CD4-positive, alpha-beta T cell treated with Interleukin-6 at 100 ng/mL for 8 hours (primary cell): ENCODE measurements around the gene GNG13.
"Not testable (repeated sequence)": the region's sequence is repeated elsewhere in the genome, so short reads cannot be mapped to it uniquely, and the experiment has no call there.

Source experiments
- DNase-seq: peaks from one replicate; pipeline ENCODE4 v3.0.0-alpha.2; 2020; ENCODE audit warnings: mixed read lengths, low spot score

The GNG13 gene

GRCh38 chr16:831571-832413, 31.3 kb upstream of the GNG13 start:
- no peak for DNase-seq

GRCh38 chr16:830871-831570, 30.5 kb upstream of the GNG13 start:
- DNase-seq: no peak

GRCh38 chr16:830107-830870, 29.8 kb upstream of the GNG13 start:
- no peak for DNase-seq

- DNase-seq: no peak
Measured at GRCh38 chr16:828891-829290, 28.4 kb upstream of the GNG13 start.

GRCh38 chr16:827513-827912, 27.0 kb upstream of the GNG13 start:
- DNase-seq: no peak

GRCh38 chr16:825341-826061, 25.0 kb upstream of the GNG13 start:
- DNase-seq: no peak

- no peak for DNase-seq
Measured at GRCh38 chr16:824601-825000, 24.1 kb upstream of the GNG13 start.

- no peak for DNase-seq
Measured at GRCh38 chr16:824194-824593, 23.7 kb upstream of the GNG13 start.

- DNase-seq: no peak
Measured at GRCh38 chr16:822909-823297, 22.4 kb upstream of the GNG13 start.

GRCh38 chr16:822174-822908, 21.8 kb upstream of the GNG13 start:
- DNase-seq: no peak

GRCh38 chr16:821751-822150, 21.2 kb upstream of the GNG13 start:
- no peak for DNase-seq

GRCh38 chr16:820748-821147, 20.2 kb upstream of the GNG13 start:
- no peak for DNase-seq

GRCh38 chr16:820044-820408, 19.5 kb upstream of the GNG13 start:
- not testable (repeated sequence) for DNase-seq

- peak; percentile 32 for DNase-seq
Measured at GRCh38 chr16:819336-820043, 19.0 kb upstream of the GNG13 start.

GRCh38 chr16:818592-818991, 18.1 kb upstream of the GNG13 start:
- no peak for DNase-seq

- no peak for DNase-seq
Measured at GRCh38 chr16:818132-818531, 17.6 kb upstream of the GNG13 start.

GRCh38 chr16:817001-817906, 16.7 kb upstream of the GNG13 start:
- no peak for DNase-seq

GRCh38 chr16:815861-816260, 15.3 kb upstream of the GNG13 start:
- no peak for DNase-seq

- no peak for DNase-seq
Measured at GRCh38 chr16:814974-815373, 14.4 kb upstream of the GNG13 start.

GRCh38 chr16:813916-814412, 13.4 kb upstream of the GNG13 start:
- no peak for DNase-seq
